ENCODE data around the gene AMBRA1.

AMBRA1 gene

DNA sequence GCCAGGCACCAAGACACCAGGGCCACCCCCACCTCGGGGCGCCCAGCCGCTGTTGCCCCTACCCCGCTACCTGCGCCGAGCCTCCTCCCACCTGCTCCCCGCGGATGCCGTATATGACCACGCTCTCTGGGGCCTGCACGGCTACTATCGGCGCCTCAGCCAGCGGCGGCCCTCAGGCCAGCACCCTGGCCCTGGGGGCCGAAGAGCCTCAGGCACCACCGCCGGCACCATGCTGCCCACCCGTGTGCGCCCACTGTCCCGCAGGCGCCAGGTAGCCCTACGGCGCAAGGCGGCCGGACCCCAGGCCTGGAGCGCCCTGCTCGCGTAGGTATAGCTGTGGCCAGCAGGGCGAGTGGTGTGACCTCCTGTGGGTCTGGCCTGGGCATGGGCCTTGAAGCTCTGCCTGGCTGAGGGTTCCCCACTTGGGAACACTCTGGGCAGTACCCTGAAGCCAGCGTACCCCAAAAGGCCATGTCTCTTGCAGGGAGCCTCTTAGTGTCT, 227.1 kb downstream of the AMBRA1 start:
- no peak for DNase-seq (ENCODE audit: low read depth)

DNA sequence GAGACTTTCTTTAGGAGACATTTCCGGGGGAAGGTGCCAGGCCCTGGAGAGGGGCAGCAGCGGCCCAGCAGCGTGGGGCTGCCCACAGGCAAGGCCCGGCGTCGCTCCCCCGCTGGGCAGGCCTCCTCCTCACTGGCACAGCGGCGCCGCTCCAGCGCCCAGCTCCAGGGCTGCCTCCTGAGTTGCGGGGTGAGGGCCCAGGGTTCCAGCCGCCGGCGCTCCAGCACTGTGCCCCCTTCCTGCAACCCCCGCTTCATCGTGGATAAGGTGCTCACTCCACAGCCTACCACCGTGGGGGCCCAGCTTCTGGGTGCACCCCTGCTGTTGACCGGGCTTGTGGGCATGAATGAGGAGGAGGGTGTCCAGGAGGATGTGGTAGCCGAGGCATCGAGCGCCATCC, 227.6 kb downstream of the AMBRA1 start:
- DNase-seq (ENCODE audit: low read depth), result no peak

DNA sequence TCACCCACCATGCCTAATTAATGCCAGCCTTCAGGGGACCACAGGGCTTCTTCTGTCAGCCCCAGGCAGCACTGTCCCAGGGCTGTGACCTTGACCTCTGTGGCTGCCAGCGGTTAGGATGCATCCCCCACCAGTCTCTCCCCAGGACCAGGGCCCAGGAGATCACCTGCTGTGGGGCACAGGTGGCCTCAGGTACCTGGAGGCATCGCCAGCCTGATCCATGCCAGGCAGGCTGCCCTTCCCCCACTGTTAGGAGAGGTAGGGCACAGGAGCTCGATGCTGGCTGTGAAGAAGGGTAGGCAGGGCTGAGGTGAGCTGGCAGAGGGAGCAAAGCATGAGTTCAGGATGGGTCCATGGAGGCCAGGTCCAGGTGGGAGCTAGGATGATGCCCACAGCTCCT, 229.0 kb downstream of the AMBRA1 start:
- no peak for DNase-seq (ENCODE audit: low read depth)

DNA sequence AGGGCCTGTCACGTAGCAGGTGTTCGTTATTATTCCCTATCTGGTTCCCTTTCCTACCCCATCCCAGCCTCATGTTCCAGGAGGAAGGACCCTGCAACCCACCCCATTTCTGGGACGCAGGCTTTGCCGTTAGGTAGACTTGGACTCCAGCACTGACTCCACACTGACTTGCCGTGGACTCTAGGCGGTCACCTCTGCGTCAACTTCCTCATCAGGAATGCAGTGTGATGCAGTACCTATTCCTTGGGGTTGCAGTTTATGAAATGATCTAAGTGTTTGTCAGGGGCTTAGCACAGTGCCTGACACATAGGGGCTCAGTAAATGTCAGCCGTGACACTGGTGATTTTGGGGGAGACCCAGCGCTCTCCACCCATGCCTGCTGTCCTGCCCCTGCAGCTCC, 229.8 kb downstream of the AMBRA1 start:
- no peak for DNase-seq (ENCODE audit: low read depth)

DNA sequence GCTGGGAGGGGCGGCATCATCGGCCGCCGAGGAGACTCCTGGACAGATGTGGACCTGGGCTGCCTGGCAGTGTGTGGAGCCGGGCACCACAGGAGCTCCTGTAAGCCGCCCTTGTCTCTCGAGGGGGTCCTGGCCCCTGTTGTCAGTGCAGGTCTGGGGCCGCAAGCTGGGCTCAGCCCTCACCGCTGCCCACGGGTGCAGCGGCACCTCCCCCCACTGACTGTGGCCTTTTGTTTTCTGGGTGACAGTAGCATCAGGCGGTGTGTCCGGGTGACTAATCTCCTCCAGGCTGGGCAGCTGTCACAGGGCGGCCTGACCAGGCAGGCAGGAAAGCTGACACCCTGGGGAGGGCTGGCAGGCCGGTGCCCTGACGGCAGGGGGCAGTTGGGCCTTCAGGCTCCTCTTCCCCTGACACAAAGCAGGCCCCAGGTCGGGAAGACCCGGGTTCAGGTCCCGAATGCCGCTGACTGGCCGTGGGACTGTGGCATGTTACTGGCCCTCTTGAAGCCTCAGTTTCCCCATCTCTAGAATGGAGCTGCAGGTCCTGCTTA, 230.3 kb downstream of the AMBRA1 start:
- no peak for DNase-seq (ENCODE audit: low read depth)

DNA sequence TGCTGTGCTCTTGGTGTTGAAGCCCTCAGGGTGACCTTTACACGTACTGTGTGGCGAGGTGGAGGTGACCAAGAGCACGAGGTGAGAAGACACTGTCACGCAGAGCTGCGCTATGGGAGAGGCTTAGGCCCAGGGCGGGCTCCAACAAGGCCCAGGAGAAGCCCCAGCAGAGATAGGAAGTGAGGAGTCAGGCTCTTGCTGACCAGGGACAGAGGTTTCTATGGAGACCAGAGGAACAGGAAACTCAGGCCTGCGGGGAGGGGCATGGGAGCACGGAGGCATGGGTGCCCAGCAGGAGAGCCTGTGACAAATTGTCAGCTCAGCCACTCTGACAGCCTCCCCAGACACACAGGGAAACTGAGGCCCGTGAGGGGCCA, 230.8 kb downstream of the AMBRA1 start:
- no peak for DNase-seq (ENCODE audit: low read depth)

DNA sequence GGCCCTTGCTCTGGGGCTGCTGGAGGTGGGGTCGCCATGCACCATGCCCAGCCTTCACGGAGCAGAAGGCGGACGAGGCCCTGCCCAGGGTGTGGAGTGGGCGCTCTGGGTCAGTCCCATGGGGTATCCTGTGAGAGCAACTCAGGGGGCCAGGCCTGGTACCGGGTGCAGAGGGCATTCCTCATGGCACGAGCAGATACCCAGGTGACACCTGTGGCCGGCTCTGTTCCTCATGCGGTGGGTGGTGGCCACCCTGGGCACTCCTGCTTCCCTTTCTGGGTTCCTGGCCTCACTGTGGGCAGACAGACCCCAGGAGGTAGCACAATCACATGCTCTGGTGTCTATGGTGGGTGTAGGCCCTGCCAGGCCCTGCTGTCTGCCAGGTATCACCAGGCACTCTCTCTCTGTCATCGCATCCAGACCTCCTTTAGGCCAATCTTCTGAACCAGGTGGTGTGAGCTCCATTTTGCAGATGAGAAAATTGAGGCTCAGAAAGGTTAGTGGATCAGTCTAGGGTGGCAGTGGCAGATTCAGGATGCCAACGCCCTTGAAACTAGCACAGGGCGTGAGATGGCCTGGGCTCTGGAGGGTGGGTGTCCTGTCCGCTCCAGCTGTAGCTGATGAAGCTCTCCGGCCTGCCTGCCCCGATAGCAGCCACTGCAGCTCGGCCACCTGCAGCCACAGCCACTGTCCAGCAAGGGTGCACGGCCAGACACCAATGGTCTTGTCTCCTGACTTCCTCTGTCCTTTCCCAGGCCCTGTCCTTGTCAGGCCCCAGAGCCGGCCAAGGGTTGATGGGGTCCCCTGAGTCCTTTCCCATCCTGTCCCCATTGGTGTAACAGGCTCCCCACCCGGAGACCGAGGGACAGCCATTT, 231.4 kb downstream of the AMBRA1 start:
- DNase-seq (ENCODE audit: low read depth), result no peak

DNA sequence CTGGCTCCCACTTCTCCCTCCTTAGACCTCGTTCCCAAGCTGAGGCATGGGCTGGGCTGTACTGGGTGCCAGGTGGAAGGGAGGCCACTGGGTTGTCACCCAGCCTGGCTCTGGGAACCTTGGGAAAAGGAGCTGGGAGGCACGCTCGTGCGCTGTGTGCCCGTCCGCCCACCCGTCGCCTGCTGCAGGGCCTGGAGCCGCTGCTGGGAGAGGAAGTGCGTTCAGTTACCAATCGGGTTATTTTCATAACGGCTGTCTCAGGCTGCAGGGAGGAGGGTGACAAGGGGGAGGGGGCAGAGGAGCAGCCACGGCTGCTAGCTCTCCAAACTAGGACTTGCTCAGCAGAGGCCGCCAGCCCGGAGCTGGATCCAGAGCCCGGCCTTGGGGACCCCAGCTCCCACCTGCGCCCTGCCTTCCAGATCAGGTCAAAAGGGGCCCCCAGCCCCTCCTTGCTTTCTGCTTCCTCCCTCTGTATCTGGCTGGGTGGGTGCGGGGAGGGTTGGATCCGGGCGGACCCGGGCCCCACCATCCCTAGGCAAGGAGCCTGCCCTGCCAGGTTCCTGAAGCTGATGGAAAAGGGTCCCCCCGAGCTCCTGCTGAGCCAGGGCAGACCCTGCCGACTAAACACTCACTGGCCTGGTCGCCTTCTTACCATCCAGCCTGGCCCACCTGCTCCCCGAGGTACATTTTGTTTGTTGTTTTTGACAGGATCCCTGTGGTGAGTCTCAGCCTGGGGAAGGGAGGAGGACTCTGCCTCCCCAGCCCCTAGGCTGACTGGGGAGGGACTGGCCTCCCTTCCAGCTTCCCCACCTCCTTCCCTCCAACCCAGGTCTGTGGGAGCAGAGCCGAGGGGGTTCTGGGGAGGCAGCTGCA, 232.3 kb downstream of the AMBRA1 start:
- no peak for DNase-seq (ENCODE audit: low read depth)

DNA sequence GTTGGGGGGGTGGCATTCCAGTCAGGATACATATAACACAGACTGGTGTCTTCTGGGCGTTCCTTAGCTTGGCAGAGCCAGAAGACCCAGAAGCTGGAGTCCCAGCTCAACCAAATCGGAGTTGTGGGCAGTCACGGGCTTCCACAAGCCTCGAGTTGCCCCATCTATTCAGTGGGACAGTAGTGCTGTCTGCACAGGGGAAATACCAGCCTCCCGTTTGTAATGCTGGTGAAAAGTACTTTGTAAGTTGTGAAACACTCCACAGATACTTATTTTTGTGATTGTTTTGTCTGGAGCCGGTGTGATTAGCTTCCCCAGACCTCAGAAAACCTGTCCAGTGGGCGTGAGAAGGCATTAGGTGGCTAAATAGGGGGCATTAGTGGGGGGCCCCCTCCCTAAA, 232.9 kb downstream of the AMBRA1 start:
- DNase-seq (ENCODE audit: low read depth), result no peak

DNA sequence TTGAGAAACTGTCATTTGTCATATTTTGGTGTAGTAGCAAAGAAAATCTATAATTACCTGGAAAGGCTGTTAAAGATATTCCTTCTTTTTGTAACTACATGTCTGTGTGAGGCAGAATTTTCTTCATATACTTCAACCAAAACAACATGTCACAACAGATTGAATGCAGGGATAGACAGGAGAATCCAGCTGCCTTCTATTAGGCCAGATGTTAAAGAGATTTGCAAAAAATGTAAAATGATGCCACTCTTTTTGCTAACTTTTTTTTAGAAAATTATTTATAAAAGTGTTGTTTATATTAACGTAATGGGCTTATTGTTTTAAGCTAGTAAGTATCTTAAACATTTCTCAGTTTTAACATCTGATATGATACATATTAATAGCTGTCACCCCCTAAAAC, 233.9 kb downstream of the AMBRA1 start:
- no peak for DNase-seq (ENCODE audit: low read depth)

DNA sequence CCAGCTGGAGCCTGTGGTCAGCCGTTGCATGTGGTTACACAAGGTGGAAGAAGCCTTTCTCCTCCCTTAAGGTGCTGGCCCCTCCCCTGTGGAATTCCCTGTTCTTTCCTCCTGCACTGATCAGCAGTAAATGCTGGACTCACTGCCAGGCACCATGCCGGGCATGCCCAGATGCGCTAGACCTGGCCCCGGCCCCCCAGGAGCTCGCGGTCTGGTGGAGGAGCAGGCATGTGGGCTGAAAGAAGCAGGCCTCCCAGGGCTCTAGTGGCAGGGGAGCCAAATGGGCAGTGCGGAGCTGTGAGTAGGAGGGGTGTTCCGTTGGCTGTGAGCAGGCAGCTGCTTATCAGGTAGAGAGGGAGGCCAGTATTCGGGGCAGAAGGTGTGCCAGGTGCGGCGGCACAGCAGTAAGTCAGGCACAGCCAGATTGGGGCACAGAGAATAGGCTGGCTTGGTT, 236.3 kb downstream of the AMBRA1 start:
- no peak for DNase-seq (ENCODE audit: low read depth)

DNA sequence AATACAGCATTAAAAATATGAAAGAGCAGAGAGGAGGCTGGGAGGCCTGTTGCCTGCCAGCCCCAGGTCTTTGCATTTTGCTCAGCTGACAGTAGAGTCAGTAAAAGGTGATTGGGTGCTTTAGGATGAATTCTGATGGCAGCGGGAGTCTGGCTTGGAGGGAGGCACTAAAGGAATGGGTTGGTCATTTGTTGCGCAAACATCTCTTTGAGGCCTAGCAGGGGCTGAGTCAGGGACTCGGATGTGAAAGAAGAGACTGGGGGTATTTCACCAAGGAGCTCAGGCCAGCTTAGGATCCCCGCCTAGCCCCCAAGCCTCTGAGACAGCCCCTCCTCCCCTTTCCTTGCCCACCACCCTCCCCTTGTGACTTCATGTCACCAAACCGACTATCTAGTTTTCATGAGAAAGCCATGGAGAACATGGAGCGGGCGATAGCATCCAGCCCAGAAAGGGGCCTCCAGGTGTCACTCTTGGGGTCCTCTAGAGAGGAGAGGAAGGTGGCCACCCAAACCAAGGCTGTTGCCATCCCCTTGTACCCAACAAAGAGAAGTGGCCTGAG, 236.8 kb downstream of the AMBRA1 start:
- no peak for DNase-seq (ENCODE audit: low read depth)

DNA sequence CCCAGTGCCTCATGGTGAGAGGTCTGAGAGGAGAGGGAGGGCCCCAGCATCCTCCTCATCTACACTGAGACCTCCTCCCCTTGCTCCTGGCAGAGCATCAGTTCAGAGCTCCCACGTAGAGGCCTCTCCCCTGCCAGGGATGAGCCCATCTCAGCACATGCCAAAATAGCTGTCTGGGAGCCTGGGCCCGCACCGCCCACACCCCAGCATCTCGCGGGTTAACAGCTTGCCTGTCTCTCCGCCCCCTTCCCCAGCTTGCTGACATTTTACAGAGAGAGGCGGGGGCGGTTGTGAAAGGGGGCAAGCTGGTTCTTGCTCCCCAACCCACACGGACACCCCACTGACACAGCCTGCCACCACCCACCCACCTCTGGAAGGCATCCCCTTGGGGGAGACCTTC, 240.1 kb downstream of the AMBRA1 start:
- no peak for DNase-seq (ENCODE audit: low read depth)

DNA sequence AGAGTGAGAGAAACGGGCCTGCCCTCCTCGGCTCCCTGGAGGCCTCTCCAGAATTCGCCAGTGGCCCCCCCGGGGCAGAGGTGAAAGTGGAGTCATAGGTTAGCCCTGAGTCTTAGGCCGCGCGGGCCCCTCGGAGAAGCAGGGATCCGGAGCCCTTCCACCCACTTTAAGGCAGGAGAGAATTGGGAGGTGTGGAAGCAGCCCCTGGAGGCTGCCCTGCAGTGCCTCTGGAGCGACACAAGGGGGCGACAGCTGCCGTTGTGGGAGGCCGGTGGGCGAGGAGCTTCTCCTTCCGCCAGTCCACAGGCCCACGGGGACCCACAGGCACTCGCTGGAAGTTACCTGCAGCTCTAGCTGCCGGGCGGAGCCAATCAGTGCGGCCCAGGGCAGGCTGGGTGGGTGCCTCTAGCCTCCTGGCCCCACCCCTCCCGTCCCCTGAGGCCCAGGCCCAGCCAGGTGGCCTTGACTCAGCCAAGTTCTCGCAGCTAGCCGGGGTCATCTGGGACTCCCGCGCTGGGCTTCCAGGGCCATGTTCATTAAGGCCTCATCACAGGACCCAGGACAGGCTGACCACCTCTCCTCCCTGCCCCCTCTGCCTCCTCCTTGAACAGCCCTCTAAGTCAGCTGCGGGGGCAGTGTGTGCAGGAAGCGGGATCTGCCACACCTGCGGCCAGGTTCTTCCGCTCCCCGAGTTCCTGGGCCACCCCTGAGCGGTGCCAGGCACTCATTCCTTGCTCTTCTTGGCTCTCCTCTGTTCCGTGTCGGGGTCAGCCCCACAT, 241.6 kb downstream of the AMBRA1 start:
- DNase-seq (ENCODE audit: low read depth), result no peak

DNA sequence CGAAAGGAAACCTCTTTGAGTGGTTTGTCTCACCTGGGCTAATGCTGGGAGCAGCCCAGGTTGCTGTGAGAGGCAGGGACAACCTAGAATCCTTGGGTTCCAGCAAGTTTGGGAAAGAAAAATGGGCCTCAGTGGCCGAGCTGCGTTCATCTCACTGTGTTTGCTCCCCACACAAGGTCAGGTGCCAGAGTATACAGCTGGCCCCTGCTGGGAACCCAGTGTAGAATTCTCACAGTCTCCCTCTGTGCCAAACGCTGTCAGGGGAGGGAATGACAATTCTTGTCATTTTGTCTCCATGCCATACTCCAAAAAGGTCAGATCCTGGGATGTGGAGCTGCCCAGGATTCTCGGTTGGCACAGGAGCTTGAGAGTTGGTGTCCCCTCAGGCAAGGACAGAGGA, 242.2 kb downstream of the AMBRA1 start:
- DNase-seq (ENCODE audit: low read depth), result no peak

DNA sequence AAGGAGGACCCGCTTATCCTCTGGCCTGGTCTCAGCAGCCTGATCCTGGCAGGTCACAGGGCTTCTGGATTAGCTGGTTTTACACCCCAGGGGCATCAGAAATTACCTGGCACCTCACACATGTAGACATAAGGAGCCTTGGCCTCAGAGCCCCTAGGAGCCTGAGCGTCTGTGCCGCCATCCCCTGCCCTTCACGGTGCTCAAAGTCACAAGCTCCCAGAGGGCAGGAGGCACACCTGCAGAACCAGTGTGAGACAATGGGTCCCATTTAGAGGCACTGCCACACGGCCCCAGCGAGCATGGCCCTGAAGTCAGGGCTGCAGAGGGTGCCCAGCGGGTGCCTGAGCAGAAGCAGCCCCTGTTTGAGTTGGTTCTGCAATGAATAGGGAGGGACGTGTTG, 242.7 kb downstream of the AMBRA1 start:
- DNase-seq (ENCODE audit: low read depth), result no peak

DNA sequence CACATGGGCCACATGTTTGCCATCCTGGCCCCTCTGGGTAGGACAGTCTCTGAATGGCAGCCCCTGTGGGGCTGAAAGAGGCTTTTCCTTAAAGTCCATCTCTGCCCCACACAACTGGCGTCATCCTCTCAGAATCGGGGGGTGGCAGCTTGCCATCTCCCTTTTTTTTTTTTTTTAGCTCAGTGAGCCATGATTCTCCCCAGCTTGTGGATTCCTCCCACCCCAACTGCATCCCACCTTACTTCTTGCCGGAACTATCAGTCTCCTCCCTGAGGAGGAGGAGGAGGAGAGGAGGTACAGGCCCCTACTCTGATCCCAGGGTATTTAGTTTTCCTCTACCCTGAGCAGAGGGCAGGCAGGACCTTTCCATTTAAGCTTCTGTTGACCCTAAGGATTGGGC, 243.1 kb downstream of the AMBRA1 start:
- DNase-seq (ENCODE audit: low read depth), result no peak

DNA sequence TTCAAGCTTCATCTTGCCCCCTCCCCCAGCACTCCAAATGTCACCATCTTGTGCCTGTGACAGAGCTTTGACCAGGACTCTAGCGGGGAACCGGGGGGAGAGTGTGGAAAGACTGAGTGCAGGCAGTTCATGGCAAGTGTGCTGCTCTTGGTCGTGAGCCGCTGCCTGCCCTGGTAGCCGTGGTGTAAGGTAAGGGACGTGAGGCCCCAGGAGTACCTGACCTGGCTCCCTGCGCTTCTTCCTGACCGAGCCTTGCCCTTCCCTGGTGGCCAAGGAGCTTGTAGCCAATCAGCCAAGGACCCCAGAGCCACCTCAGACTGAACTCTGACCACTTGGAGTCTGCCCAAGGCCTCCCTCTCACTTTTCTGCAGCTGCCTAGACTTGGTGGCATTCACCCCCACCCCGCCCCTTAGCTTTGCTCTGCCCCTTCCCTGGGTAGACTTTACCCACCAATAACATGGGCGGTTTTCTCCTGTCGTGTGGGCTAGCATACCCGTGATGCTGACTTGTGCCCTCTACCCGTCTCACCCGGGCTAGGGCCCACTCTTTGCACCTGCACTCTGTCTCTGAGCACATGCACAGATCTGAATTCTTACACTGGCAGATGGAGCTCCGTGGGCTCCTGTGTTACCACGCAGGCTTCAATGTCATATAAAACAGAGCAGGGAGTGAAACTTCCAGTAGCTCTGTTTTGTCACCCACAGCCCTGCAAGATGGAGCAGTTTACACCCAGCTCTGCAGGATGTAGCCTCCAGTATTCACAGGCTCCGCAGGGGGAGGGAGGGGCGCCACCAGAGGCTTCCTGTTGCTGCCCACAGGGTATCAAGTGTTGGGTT, 245.0 kb downstream of the AMBRA1 start:
- DNase-seq (ENCODE audit: low read depth), result no peak

DNA sequence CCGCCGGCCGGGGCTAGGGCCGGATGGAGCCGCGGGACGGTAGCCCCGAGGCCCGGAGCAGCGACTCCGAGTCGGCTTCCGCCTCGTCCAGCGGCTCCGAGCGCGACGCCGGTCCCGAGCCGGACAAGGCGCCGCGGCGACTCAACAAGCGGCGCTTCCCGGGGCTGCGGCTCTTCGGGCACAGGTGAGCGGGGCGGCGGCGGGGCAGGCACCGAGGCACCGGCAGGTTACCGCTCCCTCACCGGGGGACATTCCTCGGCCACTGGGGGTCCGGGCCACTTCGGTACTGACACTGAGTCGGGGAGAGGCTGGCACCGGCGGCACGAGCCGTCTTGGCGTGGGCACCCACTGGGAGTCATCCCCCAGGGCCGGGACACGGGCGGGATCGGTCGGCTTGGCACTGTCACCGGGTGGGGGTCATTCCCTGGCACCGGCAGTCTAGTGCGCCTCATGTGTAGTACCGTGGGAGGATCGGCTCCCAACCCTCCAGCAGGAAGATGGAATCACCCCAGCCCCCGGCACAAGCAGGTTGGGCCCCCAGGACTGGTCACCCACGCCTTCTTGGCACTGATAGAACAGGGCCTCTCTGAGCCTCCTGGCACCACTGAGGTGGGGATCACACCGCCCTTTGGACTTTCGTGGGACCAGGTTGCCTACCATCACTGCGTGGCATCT, 246.0 kb downstream of the AMBRA1 start:
- DNase-seq (ENCODE audit: low read depth), result no peak

Measured in fibroblast of the conjunctiva (primary cell).